ENCODE data around the gene GPLD1. TPM values are rescaled to one million over a fixed set of nuclear protein-coding genes. Genes with fewer than 3 reads are reported as not detected.

Gene GPLD1
- total RNA-seq, 3 donors from 2014 or later: 0.38 to 0.87 (median 0.45) TPM

DNA sequence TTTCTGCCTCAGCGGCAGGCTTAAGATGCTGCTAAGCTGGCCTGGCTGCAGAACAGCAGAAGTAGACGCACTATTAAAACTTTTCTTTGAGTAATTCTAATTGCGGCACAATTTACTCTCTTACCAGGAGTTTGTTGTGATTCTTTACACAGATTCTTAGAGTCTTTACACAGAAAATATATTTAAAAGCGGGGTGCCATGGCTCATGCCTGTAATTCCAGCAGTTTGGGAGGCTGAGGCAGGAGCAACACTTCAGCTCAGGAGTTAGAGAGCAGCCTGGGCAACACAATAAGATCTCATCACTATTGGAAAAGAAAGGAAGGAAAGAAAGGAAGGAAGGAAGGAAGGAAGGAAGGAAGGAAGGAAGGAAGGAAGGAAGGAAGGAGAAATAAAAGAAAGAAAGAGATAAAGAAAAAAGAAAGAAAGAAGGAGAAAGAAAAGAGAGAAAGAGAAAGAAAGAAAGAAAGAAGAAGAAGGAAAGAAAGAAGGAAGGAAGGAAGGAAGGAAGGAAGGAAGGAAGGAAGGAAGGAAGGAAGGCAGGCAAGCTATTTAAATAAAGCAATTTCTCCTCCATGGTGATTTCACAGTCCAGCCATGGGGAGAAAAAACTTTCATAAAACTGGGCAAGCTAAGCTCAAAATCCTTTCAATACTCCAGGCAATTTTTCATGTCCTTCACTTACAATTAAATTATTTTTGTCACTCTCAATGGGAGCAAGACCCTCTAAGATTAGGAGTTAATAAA lies 107.7 kb downstream of the GPLD1 start:
- H3K27me3 Mint-ChIP-seq (ENCODE audit: low read depth): peaks cover 13% of the 10 kb centered on the region
- H3K9me3 Mint-ChIP-seq: no peaks in the 10 kb centered on the region
- no peak for ATAC-seq
- H3K36me3 Mint-ChIP-seq (ENCODE audit: insufficient read depth): no peaks in the 10 kb centered on the region
- H3K4me3 Mint-ChIP-seq: no peak overlapping the region
- no peak for DNase-seq
- no peaks in the 10 kb centered on the region for H3K4me1 Mint-ChIP-seq (ENCODE audit: low read depth)

DNA sequence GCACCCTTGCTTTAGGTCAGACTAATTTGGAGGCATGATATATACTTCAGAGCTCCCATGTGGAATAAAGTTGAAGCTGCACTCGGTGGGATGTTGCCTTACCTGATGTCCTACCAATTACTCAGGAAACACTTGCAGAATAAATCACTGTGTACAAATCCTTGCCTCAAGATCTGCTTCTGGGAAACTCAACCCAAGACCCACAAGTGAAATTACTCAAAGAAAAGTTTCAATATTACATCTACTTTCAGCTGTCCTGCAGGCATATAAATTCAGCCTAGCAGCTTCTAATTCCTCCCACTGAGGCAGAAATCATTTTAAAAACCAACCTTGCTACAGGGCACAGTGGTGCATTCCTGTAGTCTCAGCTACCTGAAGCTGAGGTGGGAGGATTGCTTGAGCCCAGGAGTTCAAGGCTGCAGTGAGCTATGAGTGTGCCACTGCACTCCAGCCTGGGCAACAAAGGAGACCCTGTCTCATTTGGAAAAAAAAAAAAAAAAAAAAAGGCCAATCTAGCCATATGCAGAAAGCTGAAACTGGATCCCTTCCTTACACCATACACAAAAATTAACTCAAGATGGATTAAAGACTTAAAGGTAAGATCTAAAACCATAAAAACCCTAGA lies 110.8 kb downstream of the GPLD1 start:
- Mint-ChIP-seq H3K4me1 (ENCODE audit: low read depth) (no peaks in the 10 kb centered on the region), H3K27me3 (ENCODE audit: low read depth) (peaks cover 16% of the 10 kb centered on the region), H3K36me3 (ENCODE audit: insufficient read depth) (no peaks in the 10 kb centered on the region), H3K9me3 (no peaks in the 10 kb centered on the region), H3K4me3 (no peak overlapping the region)
- DNase-seq (no peak), ATAC-seq (no peak)

Other genes with a start within 250 kb of the GPLD1 start
- under 1 TPM in 1 of 3 donors, not detected in 2; 0.20 TPM for gene DCDC2, start 131.5 kb downstream of the GPLD1 start, total RNA-seq
- 10 to 100 TPM; 23.6 to 28.5 (median 25.0) TPM for gene MRS2, start 86.6 kb downstream of the GPLD1 start, total RNA-seq
- 10 to 100 TPM; 10.4 to 12.4 (median 11.2) TPM for gene ALDH5A1, start 5.4 kb upstream of the GPLD1 start, total RNA-seq
- gene KIAA0319, start 156.6 kb upstream of the GPLD1 start, total RNA-seq: under 1 TPM in 2 of 3 donors, not detected in 1; 0.05 to 0.08 TPM
- 10 to 100 TPM; 42.4 to 48.0 (median 45.5) TPM for gene TDP2, start 177.3 kb upstream of the GPLD1 start, total RNA-seq
- gene ACOT13, start 177.5 kb upstream of the GPLD1 start, total RNA-seq: 10 to 100 TPM; 19.6 to 28.5 (median 22.1) TPM
- 10 to 100 TPM; 67.0 to 83.8 (median 78.4) TPM for gene C6orf62, start 229.6 kb upstream of the GPLD1 start, total RNA-seq